HEK293T (cell line): ENCODE data around the gene ARL10.

Source experiments
- ARNT ChIP-seq: fragments of 450-650 bp; IDR thresholded peaks from 2 replicates; pipeline ENCODE4 v1.6.1; 2017; ENCODE audit warnings: mild to moderate bottlenecking
- BHLHE40 ChIP-seq: fragments of 450-650 bp; IDR thresholded peaks from 2 replicates; pipeline ENCODE4 v1.6.1; 2016; ENCODE audit warnings: mild to moderate bottlenecking, moderate library complexity, borderline replicate concordance
- CTBP1 ChIP-seq: fragments of 450-650 bp; IDR thresholded peaks from 2 replicates; pipeline ENCODE4 v1.6.1; 2016; ENCODE audit warnings: borderline replicate concordance
- FOXA1 ChIP-seq: fragments of 450-650 bp; IDR thresholded peaks from 2 replicates; pipeline ENCODE4 v1.6.1; 2016; ENCODE audit warnings: mild to moderate bottlenecking
- FOXK2 ChIP-seq: fragments of 450-650 bp; IDR thresholded peaks from 2 replicates; pipeline ENCODE4 v1.6.1; 2016; ENCODE audit warnings: mild to moderate bottlenecking
- FOXM1 ChIP-seq: fragments of 450-650 bp; IDR thresholded peaks from 2 replicates; pipeline ENCODE4 v1.6.1; 2017; ENCODE audit warnings: mild to moderate bottlenecking, borderline replicate concordance
- NFRKB ChIP-seq: fragments of 450-650 bp; IDR thresholded peaks from 2 replicates; pipeline ENCODE4 v1.6.1; 2016; ENCODE audit warnings: mild to moderate bottlenecking, moderate library complexity
- SP1 ChIP-seq: fragments of 450-650 bp; IDR thresholded peaks from 2 replicates; pipeline ENCODE4 v1.6.1; 2017
- SUZ12 ChIP-seq: fragments of 450-650 bp; IDR thresholded peaks from 2 replicates; pipeline ENCODE4 v1.6.1; 2016; ENCODE audit warnings: mild to moderate bottlenecking
- TARDBP ChIP-seq: fragments of 450-650 bp; IDR thresholded peaks from 2 replicates; pipeline ENCODE4 v1.6.1; 2016
- ZNF384 ChIP-seq: fragments of 450-650 bp; IDR thresholded peaks from 2 replicates; pipeline ENCODE4 v1.6.1; 2016
- TF ChIP-seq, protein P1 (sequence below): fragments of 450-650 bp; IDR thresholded peaks from 2 replicates; pipeline ENCODE4 v1.6.1; 2016

DNA sequence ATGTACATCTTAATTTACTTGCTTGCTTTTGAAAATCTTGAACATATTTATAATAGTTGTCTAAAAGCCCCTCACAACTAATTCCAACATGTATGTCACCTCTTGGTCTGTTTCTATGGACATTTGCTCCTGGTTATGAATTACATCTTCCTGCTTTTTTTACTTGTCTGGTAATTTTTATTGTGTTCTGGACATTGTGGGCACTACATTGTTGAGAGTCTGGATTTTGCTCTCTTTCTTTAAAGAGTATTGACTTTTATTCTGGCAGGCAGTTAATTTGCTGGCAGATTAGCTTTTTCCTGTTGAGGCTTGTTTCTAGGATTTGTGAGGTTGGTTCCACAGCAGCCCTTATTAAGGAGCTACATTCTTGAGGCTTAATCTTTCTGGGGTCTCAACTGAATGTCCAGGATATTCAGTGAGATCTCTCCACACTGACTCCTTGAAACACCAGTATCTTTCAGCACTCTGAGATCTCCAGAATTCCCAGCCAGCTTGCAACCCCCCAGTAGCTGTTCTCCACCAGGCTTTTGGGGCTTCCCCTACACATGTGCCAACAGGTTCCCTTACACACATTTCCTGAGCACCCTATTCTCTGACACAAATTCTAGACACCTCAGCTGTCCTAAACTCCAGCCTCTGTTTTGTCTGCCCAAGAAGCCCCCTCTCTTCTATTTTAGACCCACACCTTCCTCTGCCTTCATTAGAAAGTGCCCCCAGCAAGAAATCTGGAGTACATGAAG is 31.1 kb upstream of the ARL10 start:
- TF ChIP-seq, protein P1, sequence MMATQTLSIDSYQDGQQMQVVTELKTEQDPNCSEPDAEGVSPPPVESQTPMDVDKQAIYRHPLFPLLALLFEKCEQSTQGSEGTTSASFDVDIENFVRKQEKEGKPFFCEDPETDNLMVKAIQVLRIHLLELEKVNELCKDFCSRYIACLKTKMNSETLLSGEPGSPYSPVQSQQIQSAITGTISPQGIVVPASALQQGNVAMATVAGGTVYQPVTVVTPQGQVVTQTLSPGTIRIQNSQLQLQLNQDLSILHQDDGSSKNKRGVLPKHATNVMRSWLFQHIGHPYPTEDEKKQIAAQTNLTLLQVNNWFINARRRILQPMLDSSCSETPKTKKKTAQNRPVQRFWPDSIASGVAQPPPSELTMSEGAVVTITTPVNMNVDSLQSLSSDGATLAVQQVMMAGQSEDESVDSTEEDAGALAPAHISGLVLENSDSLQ: no peak
- TF ChIP-seq SP1 (no peak), SUZ12 (no peak), NFRKB (no peak), BHLHE40 (no peak), ARNT (no peak), CTBP1 (no peak), FOXM1 (no peak), ZNF384 (no peak), FOXK2 (no peak), FOXA1 (no peak), TARDBP (no peak)
